Activated CD4-positive, alpha-beta T cell treated with anti-CD3 and anti-CD28 coated beads, Interleukin-2, Interleukin-6, amounts not matched to agents 100 ng/mL and 50 ng/mL, durations not matched to agents 16 hours and 8 hours (primary cell): Measurements from ENCODE around the gene MSH5.
"Not testable (repeated sequence)": the region's sequence is repeated elsewhere in the genome, so short reads cannot be mapped to it uniquely, and the experiment has no call there.

Source experiments
- DNase-seq: peaks from one replicate; pipeline ENCODE4 v3.0.0-alpha.2; 2020

MSH5 gene

DNA sequence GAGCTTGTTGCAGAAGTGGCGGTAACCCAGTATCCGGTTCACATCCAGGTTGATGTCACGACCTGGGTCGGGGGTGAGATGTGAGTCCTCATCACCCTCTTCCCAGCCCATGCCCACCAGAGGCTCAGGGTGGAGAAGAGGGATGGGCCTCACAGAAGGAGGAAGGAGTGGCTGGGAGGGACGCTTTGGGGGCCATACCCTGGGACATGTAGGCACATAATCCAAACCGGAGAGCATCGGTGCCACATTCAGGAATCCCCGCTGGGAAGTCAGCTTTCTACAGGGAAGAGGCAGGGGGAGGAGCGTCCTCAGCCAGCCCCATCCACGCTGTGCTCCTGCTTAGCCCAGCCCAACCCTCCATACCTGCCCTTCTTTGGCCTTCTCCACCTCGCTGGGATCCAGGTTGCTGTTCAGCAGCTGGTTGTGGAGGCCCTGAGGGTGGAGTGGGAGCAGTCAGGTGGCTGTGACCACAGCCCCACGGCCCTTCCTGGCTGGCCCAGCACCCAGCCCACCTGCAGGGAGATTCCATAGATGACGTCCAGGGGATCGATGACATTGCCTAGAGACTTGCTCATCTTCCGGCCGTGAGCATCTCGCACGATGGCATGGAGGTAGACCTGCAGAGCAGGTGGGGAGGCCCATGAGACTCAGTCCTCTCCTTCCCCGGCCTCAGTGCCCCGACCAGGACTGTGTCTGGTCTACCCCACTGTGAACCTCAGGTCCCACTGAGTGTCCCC, 40.9 kb downstream of the MSH5 start:
- no peak for DNase-seq

DNA sequence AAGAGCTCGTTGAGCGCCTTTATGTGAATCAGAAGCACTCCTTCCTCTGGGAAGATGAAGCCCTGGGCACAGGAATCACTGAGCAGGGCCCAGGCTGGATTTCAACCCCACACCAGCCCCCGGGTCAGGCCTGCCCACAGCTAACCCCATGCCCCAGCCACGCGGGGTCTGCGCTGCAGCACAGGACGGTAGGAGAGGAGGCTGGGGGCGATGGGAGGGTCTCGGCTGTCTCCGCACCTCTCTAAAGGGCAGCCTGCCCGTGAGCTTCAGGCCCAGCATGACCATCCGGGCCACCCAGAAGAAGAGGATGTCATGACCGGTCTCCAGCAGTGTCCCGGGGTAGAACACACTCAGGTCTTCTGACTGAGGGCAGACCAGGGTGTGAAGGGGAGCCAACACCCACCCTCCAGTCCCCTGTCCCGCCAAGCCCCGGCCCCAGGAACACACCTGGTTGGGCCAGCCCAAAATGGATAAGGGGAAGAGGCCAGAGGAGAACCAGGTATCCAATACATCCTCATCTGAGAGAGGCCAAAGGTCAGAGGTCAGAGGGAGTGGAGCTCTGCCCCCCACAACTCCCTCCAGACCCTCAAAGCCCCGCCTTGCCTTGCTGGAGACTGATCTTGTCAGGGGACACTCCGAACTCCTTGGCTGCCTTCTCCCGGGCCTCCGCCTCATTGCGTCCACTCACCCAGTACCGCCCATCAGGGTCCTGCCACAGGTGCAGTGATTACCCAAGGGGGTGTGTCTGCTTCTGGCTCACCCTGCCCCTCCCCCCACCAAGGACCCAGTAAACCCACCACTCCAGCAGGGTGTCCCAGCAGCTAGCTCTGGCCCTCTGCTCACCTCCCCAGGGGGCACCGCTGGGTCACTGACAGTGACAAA, 41.7 kb downstream of the MSH5 start:
- no peak for DNase-seq

DNA sequence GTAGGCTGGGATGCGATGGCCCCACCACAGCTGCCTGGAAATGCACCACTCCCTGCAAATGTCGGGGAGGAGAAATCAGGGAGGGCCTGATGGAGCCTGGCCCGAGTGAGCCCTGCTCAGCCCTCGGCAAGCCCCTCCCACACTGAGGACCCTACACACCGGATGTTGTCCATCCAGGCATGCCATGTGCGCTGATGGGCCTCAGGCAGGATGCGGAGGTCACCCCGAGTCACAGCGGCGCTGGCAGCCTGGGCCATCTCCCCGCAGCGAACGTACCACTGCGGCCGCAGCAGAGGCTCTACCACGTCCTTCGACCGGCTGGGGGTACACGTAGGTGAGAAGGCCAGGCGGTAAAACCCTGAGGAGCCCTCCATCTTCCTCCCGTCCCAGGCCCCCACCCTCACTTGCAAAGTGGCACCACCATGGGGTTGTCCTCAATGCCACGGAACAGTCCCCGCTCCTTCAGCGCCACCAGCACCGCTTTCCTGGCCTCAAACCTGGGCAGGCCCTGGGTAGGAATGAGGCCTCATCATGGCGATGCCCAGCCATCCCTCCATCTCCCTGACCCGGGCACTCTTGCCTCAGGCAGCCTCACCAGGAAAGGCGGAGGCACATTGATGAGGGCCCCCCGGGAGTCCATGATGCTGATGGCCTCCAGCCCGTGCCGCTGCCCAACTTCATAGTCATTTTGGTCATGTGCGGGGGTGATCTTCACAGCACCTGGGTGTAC, 42.5 kb downstream of the MSH5 start:
- DNase-seq: no peak

DNA sequence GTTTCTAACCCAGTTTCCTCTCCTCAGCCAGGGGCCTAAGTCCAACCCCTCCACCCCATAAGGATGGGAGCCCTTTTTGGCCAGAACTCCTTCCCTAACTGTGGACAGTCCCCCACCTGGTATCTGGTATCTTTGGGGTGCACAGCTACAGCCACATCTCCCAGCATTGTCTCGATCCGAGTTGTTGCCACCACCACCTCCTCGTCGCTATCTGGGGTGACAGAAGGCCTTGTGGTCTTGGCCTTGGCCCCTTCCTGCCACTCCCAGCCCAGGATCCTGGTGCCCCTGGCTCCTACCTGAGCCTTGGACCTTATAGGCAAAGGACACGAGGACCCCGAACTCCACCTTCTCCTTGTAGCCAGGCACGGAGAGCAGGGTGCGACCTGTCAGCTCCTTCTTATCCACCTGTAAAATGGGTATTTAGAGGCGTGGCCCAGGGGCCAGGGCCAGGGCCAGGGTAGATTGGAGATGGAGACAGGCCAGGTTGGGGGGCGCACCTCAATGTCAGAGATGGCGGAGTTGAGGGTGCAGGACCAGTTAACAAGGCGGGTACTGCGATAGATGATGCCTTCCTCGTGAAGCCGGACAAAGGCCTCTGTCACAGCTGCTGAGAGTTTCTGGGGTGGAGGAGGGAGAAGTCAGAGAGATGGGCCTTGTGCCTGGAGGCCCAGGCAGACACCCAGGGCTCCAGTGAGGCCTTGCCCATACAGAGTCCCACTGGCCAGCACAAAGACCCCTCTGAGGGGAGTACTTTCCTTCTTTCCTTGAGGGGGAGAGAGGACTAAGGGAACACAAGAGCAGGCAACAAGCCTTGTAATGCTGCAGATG, 44.5 kb downstream of the MSH5 start:
- no peak for DNase-seq

DNA sequence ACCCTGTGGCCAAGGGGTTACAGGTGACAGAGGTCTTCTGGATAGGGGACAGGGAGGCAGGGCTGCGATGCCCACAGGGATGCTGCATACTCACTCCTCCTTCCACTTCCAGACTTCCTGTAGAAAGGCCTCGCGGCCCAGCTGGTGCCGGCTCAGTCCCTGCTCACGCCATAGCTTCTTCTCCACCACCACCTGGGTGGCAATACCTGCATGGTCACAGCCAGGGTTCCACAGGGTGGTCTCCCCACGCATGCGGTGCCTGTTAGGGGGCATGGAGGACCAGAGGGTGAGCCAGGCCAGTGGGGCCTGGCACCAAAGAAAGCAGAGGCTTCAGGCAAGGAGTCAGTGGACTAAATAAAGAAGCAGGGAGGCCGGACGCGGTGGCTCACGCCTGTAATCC, 45.7 kb downstream of the MSH5 start:
- no peak for DNase-seq

DNA sequence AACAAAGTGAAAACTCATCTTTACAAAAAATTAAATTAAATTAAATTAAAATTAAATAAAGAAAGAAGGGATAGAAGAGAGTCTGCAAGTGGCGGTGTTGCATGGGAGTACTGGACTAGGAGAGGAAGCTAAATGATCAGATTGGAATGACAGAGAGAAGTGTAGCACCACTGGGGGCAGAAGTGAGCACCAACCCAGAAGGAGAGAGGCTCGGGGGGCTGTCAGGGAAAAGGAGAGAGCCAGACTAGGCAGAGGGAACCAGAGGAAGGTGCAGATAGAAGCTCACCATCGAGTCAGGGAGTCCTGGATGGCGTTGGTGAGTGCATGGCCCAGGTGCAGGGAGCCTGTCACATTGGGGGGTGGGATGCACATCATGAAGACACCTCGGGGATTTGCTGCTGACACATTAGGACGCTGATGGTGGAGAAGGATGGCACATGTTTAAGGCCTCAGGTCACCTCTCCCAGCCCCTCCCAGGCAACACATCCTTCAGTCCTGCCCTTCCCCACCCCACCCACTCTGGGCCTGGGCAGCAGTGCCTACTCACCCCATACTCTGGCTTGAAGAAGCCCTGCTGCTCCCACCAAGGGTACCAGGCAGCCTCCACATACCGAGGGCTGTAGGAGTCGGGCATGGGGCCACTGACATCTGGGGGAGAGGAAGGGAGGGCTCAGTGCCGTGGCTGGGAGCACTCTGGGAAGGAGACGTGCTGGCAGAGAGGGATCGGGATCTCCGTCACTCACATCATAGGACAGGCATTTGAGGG, 51.7 kb downstream of the MSH5 start:
- DNase-seq: peak; percentile 56

DNA sequence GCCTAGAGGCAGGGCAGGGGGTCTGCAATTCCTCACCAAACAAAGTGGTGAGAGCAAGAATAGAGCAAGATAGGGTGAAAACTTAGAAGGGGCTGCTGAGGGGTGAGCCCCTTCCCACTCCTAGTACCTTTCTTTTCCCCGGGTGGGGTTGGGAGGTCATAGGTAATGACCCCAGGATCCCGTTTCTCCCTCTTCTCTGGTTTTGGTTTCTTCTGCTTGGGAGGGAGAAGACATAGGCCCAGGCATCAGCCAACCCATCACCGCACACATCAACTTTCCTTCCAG, 52.2 kb downstream of the MSH5 start:
- DNase-seq: no peak

DNA sequence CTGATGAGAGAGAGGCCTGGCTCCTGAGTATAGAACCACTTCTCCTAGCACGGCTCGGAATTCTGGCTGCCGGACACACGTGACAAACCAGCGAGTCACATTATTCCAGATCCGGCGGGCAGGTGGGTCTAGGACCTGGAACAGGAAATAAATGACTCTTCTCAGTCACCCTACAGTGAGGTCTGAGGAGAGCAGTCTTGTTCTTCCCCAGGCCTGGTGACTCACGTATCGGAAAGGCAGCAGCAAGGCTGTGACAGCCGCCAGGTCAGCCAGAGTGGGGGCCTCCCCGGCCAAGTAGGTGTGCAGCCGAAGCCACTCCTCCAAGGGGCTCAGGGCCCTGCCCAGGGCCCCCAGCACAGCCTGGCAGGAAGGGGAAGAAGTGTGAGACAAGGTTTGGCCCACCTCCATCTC, 53.0 kb downstream of the MSH5 start:
- peak; percentile 39 for DNase-seq

DNA sequence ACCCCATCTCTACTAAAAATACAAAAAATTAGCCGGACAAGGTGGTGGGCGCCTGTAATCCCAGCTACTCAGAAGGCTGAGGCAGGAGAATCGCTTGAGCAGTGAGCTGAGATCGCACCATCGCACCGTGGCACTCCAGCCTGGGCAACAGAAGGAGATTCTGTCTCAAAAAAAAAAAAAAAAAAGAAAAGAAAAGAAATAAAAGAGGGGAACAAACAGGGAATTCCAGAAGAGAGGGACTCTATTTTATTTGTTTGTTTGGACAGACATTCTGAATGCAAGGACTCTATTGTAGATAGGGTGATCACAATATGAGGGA, 54.1 kb downstream of the MSH5 start:
- not testable (repeated sequence) for DNase-seq

DNA sequence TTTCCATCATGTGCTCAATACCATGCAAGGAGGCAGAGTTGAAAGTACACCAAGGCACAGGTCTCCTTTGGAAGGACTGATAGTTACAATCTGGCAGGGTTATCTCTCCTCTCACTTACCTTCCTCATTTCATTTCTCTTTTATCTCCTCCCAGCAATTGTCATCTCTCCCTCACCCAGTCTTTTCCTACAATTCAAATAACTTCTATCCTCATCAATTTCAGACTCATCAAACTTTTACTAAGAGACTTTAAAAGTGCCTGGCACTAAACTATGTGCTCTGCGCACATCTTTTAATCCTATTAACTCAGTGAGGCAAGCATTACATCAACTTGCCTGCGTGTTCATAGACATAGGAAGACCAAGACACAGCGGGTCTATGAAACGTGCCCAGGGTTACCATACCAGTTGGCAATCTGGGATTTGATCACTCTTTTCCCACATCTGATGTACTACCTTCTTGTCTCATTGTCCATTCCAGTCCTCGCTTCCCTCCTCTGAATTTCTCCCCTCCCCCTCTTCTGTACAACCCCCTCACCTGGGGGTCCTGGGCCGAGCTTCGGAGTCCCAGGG, 54.6 kb downstream of the MSH5 start:
- peak; percentile 36 for DNase-seq

DNA sequence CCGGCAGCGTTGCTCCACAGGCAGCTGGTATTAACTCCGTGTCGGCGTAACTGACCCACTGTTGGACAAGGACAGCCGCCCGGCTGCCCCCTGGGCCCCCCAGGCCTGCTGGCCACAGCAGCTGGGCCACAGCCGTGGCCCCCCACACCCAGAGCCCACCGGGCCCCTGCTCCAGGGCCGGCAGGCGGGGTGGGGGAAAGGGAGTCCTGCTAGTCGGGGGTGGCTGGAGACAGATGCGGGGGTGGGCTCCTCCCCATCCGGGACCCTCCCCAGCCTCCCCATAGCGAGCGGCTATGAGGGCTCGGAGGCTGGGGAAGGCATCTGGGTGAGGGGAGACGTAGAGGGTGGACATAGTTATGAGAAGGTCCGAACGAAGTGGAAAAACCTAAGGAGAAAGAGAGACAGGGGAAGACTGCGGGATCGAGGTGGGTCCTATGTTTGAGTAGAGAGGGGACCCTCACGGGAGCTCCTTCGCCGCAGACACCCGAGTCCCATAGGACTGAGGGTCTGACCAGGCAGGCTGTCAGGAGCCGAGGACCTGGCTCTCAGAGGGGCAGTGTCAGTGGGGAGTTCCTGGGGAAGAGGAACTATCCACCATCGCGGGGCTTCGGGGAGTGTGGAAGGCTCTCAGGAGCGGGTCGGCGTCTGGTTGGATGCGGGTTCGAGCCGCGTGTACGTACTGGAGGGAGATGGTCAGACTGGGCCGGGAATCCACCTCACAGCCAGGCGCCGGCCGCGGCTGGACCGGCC, 55.2 kb downstream of the MSH5 start:
- DNase-seq: no peak

DNA sequence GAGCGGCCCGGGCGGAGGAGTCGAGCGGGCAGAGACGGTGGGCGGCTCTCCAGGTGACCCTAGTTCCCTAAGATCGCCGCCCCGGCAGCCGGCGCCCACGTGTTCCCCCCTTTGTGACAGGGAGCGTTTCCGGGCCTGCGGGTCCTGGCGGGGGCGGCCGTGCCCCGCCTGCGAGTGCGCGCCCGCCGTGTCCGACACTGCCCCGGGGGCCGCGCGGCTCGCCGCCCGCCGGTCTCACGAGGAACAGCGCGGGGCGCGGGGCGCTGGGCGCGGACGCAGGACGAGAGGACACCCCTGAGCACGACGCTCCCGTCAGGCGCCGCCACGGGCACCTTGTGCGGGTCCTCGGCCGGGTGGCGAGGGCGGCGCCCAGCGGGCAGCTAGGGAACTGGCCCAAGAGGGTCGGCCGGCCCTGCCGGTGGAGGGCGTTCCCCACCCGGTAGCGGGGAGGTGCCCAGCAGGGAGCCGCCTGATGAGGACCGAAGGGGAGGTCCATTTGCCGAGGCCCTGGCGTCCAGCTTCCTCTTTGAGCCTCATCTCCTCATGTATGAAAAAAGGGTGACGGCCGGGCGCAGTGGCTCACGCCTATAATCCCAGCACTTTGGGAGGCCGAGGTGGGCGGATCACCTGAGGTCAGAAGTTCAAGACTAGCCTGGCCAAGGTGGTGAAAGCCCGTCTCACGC, 56.0 kb downstream of the MSH5 start, which contains the start of gene VARS1:
Gene VARS1, minus strand, starts transcription at position 137 of the 683 bp plus-strand sequence. CDS start 535 bp downstream, outside the sequence.
- DNase-seq: peak; percentile 93

DNA sequence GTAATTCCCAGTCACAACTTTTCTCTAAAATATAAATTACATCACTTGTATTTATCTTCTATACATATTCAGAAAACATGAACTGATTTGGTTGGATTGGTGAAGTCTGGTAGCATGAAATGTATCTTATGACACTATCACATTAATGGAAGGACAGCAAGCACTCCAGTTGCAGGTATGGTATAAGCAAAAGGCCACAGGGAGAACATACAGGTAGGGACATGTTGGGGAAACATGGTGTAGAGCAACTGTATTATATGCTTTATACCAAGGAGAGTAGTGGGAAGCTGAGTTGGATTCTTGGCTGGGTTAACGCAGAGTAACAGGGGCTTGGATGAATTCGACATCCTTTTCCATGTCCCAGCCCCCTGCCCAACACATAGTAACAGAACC, 57.2 kb downstream of the MSH5 start:
- no peak for DNase-seq

DNA sequence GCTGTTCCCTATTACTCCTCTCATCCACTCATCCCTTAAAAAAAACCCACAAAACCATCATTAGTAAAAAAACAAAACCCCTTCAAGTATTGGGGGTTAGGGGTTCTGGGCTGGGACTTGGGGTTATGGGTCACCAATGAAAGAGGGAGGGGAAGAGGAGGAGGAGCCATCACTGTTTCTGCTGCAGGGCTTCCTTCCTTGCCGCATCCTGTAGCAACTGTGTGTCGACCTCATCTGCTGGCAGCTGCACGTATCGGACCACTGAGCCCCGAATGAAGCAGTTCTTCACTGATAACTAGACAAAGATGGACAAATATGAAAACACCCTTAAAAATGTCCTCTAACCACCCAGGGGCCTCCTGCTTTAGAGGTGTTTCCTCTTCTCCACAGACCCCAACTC, 57.8 kb downstream of the MSH5 start:
- peak; percentile 70 for DNase-seq

DNA sequence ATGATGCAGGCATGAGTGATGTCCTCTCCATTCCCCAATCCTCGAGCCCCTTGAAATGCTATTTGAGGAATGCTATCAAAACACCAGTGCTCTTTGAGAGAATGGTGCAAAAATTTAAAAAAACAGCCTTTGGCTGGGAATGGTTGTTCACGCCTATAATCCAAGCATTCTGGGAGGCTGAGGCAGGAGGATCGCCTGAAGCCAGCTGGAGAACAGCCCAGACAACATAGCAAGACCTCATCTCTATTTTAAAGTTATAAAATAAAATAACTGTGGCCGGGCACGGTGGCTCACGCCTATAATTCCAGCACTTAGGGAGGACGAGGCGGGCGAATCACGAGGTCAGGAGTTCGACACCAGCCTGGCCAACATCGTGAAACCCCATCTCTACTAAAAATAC, 60.0 kb downstream of the MSH5 start:
- no peak for DNase-seq

DNA sequence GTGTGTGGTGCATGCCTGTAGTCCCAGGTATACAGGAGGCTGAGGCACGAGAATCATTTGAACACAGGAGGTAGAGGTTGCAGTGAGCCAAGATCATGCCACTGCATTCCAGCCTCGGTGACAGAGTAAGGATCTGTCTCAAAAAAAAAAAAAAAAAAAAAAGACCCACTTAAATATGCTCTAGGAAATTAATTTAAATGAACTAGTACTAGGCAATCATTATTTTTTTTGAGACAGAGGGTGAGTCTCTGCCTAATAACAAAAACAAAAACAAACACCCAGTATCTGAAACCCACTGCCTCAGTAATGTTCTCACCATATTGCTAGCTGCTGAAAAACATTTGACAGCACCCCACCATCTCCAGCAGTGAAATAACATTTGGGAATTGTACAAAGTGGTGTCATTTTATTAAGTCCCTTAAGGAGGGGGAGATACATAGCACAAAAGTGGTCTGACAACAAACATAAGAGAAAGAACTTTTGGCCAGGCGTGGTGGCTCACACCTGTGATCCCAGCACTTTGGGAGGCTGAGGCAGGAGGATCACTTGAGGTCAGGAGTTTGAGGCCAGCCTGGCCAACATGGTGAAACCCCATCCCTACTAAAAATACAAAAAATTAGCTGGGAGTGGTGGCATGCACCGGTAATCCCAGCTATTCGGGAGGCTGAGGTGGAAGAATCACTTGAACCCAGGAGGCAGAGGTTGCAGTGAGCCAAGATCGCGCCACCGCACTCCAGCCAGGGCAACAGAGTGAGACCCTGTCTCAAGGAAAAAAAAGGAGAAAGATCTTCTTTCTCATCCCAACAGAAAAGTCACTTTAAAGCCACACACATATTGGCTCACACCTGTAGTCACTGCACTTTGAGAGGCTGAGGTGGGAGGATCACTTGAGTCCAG, 61.5 kb downstream of the MSH5 start:
- not testable (repeated sequence) for DNase-seq

DNA sequence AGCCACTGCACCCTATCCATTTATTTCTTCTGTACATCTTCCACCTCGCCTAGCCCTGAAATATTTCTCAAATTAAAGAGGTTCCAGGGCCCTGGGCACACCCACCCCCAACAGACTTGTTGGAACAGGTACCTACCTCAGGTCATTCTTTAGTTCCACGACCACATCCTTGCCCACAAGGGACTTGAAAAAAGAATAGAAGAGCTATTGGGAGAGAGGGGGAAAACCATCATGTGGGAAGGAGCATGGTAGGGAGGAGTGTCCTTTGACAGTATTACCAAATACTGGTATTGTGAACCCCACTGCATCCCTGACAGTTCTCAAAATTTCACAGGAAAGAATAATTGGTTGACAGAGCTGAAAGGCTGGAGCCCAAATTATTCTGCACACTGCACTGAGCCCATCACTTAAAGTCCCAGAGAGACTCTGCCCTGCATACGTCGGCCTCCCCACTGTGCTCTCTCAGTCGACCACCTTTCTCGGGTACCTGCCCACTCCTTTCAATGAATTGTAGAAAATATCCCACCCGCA, 66.2 kb downstream of the MSH5 start:
- no peak for DNase-seq

DNA sequence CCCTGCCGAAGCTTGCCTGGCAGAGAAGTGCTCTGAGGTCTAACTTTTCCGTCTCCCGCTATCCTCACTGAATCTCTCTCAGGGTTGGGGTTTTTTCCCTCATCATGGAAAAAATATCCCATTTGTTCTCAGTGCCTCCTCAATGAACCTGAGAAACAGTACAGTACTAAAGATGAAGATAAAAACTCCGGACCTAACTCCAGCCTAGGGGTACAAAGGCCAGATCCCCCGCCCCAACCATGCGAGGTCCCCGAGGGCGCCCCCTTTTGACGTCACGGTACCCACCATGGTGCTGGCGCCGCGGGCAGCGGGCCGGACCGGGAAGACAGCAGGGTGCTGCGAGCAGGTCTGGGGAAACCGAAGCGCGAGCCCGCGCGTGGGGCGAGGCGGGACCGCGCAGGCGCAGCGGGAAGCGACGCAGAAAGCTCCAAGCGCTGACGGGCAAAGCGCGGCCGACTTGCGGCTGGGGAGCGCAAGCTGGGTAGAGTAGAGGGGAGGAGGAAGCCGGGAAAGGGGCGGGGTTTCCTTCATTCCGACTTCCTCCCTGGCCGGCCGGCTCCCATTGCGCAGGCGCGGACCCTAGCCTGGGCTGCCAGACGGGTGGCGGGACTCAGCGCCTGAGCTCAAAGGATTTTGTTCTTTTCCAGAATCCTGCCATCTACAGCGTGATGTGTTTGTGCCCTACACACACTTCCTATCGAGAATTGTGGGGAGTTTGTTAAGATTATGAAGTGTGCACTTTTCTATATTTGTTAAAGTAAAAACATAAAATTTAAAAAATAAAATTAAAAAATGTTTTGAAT, 66.9 kb downstream of the MSH5 start, which contains the start of gene LSM2:
Gene LSM2, minus strand, starts transcription at position 497 of the 803 bp plus-strand sequence. Its CDS starts 209 bp downstream, at position 288.
- DNase-seq: peak; percentile 98
